Fibroblast of lung (primary cell): ENCODE measurements around the gene GATA5.

ENCODE experiments used
- EZH2 ChIP-seq: IDR thresholded peaks from 2 replicates; pipeline ENCODE4 v1.5.1; 2012; ENCODE audit warnings: low read length, control low read depth, mild to moderate bottlenecking; ENCODE audit errors: missing control alignments
- TF ChIP-seq, protein P1 (sequence below), 2 donors: IDR thresholded peaks in 1 of 2; conservative IDR thresholded peaks in 1 of 2; 1 replicate in 1 of 2; 2 replicates in 1 of 2; pipeline ENCODE4 v1.5.1; 2011 to 2012; ENCODE audit warnings: low read length in 2 of 2, control low read depth in 1 of 2, inconsistent platforms in 1 of 2, low read depth in 1 of 2, mild to moderate bottlenecking in 1 of 2

DNA sequence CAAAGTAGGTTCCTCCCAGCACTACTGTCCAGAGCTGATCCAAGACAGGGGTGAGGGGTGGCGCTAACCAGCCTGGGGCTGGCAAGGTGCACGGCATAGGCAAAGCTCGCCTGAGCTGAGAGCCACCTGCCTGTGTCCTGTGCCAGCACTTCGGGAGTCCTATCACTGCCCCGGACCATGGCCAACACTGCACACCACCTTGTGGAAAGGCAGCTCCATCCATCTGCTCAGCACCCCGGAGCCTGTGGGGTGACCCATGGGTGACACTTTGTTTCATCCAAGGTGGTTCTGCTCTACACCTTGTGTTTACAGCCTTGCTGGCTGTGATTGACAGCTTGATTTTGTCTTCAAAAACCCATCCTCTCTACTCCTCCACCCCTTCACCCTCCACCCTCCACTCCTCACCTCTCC is 32.9 kb upstream of the GATA5 start:
- TF ChIP-seq, protein P1, sequence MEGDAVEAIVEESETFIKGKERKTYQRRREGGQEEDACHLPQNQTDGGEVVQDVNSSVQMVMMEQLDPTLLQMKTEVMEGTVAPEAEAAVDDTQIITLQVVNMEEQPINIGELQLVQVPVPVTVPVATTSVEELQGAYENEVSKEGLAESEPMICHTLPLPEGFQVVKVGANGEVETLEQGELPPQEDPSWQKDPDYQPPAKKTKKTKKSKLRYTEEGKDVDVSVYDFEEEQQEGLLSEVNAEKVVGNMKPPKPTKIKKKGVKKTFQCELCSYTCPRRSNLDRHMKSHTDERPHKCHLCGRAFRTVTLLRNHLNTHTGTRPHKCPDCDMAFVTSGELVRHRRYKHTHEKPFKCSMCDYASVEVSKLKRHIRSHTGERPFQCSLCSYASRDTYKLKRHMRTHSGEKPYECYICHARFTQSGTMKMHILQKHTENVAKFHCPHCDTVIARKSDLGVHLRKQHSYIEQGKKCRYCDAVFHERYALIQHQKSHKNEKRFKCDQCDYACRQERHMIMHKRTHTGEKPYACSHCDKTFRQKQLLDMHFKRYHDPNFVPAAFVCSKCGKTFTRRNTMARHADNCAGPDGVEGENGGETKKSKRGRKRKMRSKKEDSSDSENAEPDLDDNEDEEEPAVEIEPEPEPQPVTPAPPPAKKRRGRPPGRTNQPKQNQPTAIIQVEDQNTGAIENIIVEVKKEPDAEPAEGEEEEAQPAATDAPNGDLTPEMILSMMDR (conservative IDR thresholded peaks at IDR 0.05 in 1 of 2, IDR thresholded peaks at IDR 0.05 in 1 of 2; ENCODE audit: low read depth in 1 of 2, low read length in 2 of 2) = no peak
- TF ChIP-seq EZH2 = no peak
